NB4 (cell line): ENCODE data around the gene ZDHHC9.

Source experiments
- DNase-seq: peaks from one replicate; pipeline ENCODE4 v3.0.0; 2010; ENCODE audit warnings: low read depth
- H3K4me3 ChIP-seq: one replicate; pipeline ENCODE4 v1.5.1; 2011; ENCODE audit warnings: mild to moderate bottlenecking, low read depth, low read length, moderate library complexity
- CTCF ChIP-seq: IDR thresholded peaks from one replicate; pipeline ENCODE4 v1.5.1; 2012; ENCODE audit warnings: low read depth, low read length
- POLR2A ChIP-seq: IDR thresholded peaks from 2 replicates; pipeline ENCODE4 v1.6.1; 2011; ENCODE audit warnings: mild to moderate bottlenecking; ENCODE audit not compliant: insufficient read length; ENCODE audit errors: extremely low read depth

ZDHHC9 gene

GRCh38 chrX:129754056-129755024 is 89.3 kb downstream of the ZDHHC9 start:
- H3K4me3 ChIP-seq: no peak overlapping the region
- DNase-seq: peak; percentile 35
- TF ChIP-seq POLR2A (no peak), CTCF (peak; percentile 49)
